HG02798 (cell line): ENCODE results near the gene AMOTL1.
A peak's percentile ranks its signal among the peaks of the same experiment; 100 is the strongest.

Experiments
- ATAC-seq: cut with Tn5 transposase; IDR thresholded peaks from one replicate; pipeline ENCODE4 v1.9.1; 2021; ENCODE audit warnings: mild to moderate bottlenecking; ENCODE audit not compliant: unreplicated experiment, poor library complexity

AMOTL1 gene

DNA sequence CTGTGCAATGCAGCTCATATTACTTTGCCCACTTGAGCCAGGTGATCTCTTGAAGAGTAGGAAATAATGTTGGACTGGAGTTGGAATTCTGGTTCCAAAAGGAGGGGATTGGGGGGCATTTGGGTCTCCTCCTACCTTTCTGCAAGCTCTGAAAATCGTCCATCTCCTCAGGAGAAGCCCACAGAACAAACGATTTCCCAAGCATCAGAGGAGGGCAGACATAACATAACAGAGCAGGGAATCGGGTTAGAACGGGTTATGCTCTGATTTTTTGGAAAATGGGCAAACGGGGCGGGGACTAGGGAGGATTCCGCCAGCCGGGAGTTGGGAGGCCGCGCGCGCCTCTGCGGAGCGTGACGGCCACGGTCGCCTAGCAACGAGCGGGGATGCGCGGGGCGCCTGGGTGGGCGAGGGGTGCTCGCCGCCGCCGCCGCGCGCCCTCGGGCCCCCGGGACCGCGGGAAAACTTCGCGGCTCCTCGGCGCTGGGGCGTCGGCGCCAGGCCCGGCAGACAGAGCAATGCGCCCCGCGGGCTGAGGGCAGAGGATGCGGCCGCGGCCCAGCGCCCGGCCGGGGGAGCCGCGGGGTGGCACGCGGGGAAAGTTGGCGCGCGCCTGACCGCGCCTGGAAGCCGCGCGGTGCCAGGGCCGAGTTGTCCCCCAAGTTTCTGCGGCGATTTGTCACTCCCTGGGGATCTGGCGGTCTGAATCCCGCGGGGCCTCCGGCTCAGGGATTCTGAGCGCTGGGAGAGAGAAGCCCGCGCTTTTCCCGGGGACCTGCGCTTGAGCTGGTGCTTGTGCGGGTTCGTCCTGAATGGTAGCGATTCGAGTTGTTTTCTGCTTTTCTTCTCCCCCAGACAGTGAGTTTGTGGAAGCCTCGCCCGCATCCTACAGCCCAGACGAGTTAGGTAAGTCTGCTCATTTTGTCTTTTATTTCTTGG is 27.8 kb upstream of the AMOTL1 start:
- peak; percentile 33 for ATAC-seq

DNA sequence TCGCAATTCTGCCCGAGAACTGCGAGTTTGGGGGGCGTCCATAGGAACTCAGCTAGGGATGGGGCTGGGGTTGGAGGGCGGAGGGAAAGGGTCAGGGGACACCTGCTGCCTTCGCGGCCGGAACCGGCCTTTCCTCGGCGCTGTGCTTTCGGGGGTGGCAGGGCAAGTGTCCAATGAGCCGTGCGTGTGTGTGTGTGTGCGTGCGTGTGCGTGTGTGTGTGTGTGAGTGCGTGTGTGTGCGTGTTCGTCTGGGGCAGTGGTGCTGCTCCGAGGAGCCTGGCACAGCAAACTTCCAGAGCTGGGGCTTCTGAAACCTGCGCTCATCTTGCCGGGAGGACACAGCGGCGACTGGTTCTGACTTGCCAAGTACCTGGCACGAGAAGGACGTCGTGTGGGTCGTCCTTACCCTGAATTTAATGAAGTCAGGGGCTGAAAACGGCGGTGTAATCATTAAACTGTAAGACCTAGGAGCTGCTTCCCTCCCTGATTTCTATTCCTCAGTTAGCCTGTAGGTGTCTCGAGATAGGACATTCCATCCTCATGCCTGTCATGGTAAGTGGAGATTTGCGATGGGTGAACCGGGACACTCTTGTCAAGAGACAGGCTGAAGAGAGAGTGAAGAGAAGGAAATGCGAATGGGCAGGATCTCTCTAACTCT is 27.0 kb upstream of the AMOTL1 start:
- peak; percentile 50 for ATAC-seq

DNA sequence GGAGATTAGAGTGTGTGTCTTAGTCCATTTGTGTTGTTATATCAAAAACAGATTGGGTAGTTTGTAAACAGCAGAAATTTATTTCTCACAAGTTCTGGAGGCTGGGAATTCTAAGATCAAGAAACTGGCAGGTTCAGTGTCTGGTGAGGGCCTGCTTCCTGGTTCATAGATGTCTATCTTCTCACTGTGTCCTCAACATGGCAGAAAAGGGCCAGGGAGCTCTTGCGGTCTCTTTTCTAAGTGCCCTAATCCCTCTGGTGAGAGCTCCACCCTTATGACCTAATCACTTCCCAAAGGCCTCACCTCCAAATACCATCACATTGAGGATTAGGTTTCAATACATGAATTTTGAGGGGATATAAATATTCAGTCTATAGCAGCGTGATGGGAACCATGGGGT is 25.5 kb upstream of the AMOTL1 start:
- no peak for ATAC-seq

DNA sequence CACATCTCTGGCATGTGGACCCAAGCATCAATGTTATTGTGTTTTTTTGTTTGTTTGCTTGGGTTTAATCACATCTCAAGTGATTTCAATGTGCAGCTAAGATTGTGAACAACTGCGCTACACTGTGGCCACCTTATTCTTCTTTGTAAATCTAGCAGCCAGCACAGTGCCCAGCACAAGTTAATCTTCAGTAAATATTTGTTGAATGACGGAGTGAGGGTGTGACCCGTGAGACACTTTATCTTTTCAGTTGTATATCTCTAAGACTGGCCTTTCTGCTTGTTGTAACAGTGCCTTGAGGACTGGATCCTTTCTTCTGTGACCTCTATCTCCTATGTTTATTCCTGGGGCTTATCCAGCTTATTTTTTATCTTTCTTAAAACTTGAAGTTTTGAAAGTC is 21.4 kb upstream of the AMOTL1 start:
- no peak for ATAC-seq

DNA sequence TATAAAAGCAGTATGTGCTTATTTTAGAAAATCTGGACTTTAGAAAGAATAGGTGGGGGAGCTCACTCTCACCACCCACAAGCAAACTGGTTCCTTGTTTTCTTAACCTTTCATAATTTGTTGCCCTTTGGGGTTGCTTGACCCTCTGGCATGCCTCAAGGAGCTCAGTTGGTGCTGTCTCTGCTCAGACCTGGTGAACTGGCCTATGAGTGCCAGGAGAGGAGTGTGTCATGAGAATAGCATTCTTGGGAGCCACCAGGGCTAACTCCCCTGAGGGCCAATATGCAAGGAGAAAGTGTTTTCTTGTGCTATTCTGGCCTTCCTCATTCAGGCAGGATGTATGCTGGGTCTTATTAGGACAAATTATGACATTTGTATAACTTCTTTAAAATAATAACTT is 21.0 kb upstream of the AMOTL1 start:
- no peak for ATAC-seq

DNA sequence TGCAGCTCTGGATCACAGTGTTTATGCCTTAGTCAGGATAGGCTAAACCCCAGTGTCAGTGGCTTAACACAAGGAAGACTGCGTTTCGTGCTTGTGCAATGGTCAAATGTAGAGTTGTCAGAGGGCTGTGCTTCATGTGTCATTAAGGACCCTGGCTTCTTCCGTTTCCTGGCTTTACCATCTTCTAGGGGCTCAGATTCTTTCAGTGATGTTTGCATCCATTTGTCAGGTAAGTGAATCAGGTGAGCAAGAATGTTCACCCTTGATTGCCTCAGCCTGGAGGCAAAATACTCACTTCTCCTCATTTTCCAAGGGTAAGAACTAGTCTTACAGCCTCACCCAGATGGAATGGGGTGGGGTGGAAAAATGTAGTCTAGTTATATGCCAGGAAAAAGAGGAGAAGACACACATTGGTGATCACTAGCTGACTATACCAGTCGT is 20.5 kb upstream of the AMOTL1 start:
- no peak for ATAC-seq

DNA sequence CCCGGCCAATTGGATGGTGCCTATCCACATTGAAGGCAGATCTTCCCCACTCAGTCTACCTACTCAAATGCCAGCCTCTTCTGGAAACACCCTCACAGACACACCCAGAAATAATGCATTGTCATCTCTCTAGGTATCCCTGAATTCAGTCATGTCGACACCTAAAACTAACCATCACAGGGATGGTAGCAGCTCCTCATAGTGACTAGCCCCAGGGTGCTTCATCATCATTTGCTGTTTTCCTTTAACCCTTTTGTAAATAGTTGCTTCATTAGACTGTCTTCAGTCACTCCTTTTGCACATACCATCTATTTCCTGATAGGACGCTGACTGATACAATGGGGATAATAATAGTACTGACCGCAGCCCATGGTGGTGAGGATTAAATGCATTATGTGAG is 18.8 kb upstream of the AMOTL1 start:
- no peak for ATAC-seq

DNA sequence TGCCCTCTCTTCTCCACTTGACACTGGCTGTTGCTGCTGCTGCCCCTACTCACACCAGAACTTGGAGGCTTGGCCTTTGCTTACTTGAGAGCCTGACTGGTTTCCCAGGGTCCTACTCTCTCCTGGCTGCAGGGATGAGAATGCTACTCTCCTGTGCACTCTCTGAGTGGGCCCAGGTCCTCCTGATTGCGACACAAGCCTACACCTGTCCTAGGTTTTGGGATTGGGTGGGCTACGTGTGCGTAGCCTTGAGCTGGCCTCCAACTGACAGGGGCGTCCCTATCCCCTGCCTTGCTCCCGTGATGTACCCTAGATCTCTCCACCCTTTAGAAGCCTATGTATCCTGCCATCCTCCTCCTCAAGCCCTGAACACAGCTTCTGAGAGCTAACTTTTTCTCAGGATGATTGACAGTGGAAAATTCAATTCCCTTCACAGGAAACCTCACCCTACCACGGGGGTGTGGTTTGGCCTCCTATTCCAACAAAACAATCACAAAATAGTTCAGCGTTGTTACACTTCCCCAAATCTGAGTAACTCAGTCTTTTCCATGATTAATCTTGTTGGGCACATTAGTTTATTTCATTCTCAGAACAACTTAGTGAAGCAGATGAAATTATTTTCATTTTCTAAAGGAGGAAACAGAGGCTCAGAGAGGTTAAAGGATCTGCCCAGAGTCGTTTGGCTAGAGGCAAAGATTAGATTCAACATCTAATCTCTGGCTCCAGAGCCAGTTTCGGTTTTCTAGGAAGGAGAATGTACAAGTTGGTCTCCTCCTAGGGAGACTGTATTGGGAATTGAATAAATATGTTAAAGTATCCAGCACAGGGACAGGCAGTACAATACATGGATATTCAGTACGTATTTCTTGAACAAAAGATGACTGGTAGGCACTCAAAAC is 17.6 kb upstream of the AMOTL1 start:
- no peak for ATAC-seq

DNA sequence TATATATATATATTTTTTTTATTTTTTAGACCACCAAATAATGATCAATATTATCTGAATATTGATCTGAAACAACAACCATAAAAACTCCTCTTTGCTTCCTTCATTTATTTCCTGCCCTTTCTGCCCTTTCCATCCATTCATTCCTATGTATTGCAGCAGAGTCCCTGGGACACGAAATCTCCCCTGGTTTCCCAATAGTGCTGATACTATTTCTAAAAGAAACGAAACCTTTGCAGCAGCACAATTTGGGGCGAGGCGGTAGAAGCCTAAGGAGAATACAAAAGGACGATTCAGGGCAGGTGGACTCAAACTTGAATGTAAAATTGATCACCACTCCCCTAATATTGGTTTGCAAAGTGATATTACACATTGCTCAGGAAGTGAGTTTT is 16.9 kb upstream of the AMOTL1 start:
- ATAC-seq, result no peak

DNA sequence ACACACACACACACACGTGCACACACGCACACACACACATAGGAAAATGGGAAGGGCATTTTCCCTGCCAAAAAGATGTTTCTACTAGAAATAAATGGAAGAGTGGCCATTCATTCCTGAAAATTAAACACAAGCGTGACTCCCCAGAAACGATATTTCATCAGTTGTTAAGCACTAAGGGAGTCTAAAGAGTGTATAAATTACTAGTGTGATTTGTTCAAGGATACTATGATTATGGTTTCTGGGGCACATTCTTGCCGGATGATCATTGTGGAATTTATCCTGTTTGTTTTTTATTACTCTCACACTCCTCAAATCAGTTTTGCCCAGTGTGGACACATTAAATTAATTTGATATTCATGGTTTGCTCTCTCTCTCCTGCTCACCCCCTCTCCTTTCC is 16.4 kb upstream of the AMOTL1 start:
- no peak for ATAC-seq

DNA sequence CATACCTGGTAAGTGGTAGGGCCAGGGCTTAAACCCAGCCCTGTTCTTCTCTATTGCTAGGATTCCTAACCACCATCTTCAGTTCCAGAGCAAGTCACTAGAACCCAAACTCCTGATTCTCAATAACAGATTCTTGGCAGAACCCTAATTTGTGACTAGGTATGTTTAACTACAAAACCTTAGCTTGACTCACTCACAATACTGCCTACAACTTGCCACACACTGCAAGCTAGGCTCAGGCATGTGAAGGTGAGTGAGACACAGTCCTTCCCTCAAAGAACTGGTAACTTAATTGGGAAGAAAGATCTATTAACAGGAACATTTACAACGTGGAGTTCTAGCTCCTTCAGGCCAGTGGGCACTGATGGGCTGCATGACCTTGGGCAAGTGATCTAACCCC is 14.5 kb upstream of the AMOTL1 start:
- no peak for ATAC-seq

DNA sequence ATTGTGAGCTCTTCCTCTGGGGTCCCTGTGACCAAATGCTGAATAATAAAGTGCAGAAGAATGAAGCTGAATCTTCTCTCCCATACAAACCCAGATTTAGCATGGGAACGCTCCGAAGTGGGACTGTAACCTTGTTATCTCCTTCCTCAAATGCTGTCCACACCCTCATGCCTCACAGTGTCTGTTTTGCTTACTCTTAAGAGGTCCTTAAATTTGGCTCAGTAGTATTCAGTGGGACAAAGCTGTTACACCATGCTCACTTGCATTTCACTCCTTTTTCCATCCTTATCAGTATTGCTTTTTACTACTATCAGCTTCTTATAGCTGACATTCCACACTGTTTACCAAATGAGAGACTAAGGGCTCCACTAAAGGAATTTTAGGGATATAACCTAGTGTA is 13.8 kb upstream of the AMOTL1 start:
- no peak for ATAC-seq

DNA sequence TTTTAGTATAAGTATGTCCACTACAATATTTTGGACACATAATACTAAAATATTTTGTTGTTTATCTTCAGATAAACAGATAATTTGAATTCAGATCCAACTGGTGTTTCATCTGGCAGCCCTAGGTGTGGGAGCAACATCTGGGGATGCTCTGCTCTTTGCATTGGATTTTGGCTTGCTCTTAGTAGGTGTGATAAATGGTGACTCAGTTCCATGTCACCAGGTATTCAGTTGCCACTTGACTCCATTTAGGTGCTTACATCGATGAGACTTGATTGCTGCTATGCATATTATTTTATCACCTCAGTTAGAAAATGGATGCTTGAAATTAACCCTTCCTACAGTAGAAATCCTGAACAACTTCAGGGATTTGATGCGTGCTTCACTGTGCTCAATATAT is 13.3 kb upstream of the AMOTL1 start:
- no peak for ATAC-seq

DNA sequence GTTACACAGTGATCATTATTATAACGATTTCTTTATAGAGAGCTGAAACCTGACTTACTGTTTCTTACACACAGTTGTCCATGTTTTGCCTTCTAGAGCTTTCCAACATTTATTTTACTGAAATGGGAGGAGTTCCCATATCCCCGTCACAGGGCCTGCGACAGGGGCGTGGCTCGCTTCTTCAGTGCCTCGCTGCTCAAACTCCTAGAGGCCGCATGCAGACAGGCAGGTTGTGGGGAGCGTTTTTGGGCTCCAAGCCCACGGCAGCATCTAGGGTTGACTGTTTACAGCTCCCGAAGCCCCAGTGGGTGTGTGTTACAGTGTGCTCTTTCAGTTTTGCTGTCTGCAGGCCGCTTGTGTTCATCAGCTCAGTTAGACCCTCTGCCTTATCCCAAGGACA is 12.7 kb upstream of the AMOTL1 start:
- no peak for ATAC-seq

DNA sequence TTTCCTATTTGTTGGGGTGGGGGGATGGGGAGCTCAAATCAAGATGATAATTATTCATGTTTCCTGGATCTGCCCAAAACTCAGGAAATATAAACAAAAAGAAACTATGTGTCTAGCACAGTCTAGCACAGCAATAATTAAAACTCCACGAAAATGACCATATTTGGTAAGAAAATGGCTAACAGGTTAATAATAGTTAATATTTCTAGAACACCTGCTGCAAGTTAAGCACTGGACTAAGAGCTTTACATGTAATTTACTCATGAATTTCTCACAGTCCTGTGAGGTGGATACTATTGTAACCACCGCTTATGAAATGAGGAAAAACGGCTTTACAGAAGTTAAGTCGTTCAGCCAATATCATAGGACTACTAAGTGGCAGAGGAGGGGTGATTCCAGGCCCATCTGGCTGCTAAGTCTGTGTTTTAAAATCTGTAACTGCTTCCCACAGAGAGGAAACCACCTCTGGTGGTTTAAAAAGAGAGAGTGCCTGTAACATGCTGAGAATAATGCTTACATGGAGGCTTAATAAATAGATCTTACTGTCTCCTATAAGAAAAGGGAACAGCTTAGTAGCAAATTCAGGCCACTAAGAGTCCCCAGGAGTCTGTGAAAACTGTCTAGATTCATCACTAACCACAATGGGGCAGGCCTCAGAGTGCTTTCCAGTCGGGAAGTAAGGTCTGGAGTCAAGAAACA is 11.0 kb upstream of the AMOTL1 start:
- ATAC-seq, result no peak

DNA sequence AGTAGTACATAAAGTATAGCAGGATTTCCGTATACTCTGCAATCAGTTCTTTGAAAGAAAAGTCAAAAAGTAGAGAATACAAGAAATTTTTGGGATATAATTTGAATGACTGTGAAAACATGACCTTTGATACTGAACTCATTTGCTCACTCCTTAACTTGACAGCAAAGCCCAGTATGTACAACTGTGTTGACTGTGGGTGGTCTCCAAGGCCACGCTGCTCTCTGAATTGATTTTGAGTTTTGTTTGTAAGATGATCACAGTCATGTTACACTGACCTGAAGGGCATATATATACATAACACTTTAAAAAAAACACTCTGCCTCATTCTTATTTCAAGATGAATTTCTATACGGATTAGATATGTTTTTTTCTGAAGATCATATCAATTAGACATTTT is 9.5 kb upstream of the AMOTL1 start:
- no peak for ATAC-seq

DNA sequence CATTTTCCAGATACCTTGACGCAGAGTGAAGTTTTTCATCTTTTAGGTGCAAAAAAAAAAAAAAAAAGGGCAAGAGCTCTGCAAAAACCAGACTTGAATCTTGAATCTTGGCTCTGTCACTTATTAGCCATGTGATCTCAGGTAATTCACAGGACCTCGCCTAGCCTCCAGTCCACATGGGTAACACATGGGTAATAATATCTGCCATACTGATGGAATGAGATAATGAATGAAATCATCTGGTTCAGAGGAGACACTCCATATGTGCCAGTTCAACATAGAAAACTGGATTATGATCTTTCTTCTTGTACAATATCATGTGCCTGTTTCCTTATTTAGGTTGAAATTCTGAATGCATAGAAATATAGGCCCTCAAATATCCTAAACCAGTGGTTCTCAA is 8.6 kb upstream of the AMOTL1 start:
- no peak for ATAC-seq

DNA sequence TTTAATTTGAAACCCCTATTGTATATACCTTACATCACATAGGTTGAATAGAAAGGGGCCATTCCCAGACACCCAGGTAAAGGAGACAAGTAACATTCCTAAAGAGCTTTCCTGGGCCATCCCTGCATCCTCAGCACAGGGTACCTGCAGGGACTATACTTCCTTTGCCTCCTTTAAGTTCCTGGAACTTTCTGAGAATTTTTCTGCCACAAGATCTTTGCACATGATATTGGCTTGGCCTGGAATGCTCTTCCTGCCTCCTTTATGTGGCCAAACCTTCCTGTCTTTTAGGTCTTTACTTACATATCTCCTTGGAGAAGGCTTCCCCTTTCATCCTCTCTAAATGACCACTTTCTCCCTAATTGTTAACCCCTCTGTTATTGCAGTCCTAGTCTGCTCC is 7.9 kb upstream of the AMOTL1 start:
- ATAC-seq, result no peak

DNA sequence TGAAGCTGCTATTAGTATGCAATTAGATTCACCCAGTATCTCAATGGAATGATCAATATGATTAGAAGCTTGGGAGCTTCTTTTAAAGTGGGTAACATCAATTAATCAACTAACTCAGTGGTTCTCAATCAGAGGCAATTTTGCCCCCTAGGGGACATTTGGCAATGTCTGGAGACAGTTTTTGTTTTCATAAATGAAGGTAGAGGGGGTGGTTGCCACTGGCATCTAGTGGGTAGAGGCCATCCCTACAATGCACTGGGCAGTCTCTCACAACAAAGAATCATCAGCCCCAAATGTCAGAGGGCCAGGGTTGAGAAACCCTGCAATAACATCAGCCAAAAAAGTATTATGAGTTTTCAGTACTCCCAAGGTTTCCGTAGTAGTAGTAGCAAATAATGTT is 5.9 kb upstream of the AMOTL1 start:
- ATAC-seq, result no peak

DNA sequence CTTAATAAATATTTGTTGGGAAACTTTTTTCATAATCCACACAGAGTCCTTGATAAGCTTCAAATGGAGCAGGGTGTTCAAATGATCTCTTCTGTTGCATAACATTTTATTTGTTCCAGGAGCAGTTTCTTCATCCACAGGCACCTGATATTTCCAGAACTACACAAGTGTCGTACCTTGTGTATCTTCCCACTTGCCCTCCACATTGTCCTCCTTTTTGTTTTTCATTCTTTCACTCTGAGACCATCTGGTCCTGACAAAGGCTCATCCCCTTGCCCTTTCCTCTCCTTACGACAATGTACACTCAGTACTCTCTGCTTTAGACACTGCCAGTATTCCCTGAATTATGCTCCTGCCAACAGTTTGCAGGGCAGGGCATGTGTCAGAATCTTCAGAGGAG is 5.2 kb upstream of the AMOTL1 start:
- ATAC-seq, result no peak
